ENCODE measurements around the gene DEFB129. TPM values are rescaled to one million over a fixed set of nuclear protein-coding genes. Genes with fewer than 3 reads are reported as not detected.
A peak's percentile ranks its signal among the peaks of the same experiment; 100 is the strongest.

DEFB129 gene
- total and polyA plus RNA-seq, 2 experiments from 2014 or later, result not detected

DNA sequence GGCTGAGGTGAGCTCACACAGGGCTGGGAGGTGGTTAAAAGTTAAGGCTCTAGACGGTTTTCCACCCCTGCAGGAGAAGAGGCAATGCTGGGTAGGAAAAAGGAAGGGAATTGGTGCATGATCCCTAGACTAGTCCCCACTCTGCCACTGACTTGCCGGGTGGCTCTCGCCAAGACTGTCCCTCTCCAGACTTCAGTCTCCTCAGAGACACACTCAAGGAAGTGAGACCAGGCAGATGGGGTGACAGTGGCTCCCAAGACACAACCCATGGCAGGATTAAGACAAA lies 50.4 kb downstream of the DEFB129 start:
- TF ChIP-seq EZH2phosphoT487 (IDR thresholded peaks at IDR 0.05; ENCODE audit: unreplicated experiment) (no peak), EZH2 (IDR thresholded peaks at IDR 0.05; ENCODE audit: low read depth, unreplicated experiment) (no peak), STAT1 (IDR thresholded peaks at IDR 0.05; ENCODE audit: unreplicated experiment) (no peak), NANOG (IDR thresholded peaks at IDR 0.05; ENCODE audit: borderline replicate concordance) (no peak), ZNF114 (CRISPR knock-in tag; IDR thresholded peaks at IDR 0.05) (no peak), ZNF331 (CRISPR knock-in tag; IDR thresholded peaks at IDR 0.05; ENCODE audit: low read depth) (no peak), JUNB (IDR thresholded peaks at IDR 0.05; ENCODE audit: unreplicated experiment) (no peak), CREB1 (CRISPR knock-in tag; IDR thresholded peaks at IDR 0.05; ENCODE audit: low read depth) (no peak), POLR2AphosphoS5 (IDR thresholded peaks at IDR 0.05; ENCODE audit: low read depth) (no peak)
- TF ChIP-seq, protein P1, sequence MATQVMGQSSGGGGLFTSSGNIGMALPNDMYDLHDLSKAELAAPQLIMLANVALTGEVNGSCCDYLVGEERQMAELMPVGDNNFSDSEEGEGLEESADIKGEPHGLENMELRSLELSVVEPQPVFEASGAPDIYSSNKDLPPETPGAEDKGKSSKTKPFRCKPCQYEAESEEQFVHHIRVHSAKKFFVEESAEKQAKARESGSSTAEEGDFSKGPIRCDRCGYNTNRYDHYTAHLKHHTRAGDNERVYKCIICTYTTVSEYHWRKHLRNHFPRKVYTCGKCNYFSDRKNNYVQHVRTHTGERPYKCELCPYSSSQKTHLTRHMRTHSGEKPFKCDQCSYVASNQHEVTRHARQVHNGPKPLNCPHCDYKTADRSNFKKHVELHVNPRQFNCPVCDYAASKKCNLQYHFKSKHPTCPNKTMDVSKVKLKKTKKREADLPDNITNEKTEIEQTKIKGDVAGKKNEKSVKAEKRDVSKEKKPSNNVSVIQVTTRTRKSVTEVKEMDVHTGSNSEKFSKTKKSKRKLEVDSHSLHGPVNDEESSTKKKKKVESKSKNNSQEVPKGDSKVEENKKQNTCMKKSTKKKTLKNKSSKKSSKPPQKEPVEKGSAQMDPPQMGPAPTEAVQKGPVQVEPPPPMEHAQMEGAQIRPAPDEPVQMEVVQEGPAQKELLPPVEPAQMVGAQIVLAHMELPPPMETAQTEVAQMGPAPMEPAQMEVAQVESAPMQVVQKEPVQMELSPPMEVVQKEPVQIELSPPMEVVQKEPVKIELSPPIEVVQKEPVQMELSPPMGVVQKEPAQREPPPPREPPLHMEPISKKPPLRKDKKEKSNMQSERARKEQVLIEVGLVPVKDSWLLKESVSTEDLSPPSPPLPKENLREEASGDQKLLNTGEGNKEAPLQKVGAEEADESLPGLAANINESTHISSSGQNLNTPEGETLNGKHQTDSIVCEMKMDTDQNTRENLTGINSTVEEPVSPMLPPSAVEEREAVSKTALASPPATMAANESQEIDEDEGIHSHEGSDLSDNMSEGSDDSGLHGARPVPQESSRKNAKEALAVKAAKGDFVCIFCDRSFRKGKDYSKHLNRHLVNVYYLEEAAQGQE (IDR thresholded peaks at IDR 0.05; ENCODE audit: unreplicated experiment), result no peak
- TF ChIP-seq, protein P2, sequence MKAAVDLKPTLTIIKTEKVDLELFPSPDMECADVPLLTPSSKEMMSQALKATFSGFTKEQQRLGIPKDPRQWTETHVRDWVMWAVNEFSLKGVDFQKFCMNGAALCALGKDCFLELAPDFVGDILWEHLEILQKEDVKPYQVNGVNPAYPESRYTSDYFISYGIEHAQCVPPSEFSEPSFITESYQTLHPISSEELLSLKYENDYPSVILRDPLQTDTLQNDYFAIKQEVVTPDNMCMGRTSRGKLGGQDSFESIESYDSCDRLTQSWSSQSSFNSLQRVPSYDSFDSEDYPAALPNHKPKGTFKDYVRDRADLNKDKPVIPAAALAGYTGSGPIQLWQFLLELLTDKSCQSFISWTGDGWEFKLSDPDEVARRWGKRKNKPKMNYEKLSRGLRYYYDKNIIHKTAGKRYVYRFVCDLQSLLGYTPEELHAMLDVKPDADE (IDR thresholded peaks at IDR 0.05), result no peak
- TF ChIP-seq, protein P3, sequence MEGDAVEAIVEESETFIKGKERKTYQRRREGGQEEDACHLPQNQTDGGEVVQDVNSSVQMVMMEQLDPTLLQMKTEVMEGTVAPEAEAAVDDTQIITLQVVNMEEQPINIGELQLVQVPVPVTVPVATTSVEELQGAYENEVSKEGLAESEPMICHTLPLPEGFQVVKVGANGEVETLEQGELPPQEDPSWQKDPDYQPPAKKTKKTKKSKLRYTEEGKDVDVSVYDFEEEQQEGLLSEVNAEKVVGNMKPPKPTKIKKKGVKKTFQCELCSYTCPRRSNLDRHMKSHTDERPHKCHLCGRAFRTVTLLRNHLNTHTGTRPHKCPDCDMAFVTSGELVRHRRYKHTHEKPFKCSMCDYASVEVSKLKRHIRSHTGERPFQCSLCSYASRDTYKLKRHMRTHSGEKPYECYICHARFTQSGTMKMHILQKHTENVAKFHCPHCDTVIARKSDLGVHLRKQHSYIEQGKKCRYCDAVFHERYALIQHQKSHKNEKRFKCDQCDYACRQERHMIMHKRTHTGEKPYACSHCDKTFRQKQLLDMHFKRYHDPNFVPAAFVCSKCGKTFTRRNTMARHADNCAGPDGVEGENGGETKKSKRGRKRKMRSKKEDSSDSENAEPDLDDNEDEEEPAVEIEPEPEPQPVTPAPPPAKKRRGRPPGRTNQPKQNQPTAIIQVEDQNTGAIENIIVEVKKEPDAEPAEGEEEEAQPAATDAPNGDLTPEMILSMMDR (conservative IDR thresholded peaks at IDR 0.05; ENCODE audit: low read depth in 2 of 2), result no peak
- TF ChIP-seq, protein P4, sequence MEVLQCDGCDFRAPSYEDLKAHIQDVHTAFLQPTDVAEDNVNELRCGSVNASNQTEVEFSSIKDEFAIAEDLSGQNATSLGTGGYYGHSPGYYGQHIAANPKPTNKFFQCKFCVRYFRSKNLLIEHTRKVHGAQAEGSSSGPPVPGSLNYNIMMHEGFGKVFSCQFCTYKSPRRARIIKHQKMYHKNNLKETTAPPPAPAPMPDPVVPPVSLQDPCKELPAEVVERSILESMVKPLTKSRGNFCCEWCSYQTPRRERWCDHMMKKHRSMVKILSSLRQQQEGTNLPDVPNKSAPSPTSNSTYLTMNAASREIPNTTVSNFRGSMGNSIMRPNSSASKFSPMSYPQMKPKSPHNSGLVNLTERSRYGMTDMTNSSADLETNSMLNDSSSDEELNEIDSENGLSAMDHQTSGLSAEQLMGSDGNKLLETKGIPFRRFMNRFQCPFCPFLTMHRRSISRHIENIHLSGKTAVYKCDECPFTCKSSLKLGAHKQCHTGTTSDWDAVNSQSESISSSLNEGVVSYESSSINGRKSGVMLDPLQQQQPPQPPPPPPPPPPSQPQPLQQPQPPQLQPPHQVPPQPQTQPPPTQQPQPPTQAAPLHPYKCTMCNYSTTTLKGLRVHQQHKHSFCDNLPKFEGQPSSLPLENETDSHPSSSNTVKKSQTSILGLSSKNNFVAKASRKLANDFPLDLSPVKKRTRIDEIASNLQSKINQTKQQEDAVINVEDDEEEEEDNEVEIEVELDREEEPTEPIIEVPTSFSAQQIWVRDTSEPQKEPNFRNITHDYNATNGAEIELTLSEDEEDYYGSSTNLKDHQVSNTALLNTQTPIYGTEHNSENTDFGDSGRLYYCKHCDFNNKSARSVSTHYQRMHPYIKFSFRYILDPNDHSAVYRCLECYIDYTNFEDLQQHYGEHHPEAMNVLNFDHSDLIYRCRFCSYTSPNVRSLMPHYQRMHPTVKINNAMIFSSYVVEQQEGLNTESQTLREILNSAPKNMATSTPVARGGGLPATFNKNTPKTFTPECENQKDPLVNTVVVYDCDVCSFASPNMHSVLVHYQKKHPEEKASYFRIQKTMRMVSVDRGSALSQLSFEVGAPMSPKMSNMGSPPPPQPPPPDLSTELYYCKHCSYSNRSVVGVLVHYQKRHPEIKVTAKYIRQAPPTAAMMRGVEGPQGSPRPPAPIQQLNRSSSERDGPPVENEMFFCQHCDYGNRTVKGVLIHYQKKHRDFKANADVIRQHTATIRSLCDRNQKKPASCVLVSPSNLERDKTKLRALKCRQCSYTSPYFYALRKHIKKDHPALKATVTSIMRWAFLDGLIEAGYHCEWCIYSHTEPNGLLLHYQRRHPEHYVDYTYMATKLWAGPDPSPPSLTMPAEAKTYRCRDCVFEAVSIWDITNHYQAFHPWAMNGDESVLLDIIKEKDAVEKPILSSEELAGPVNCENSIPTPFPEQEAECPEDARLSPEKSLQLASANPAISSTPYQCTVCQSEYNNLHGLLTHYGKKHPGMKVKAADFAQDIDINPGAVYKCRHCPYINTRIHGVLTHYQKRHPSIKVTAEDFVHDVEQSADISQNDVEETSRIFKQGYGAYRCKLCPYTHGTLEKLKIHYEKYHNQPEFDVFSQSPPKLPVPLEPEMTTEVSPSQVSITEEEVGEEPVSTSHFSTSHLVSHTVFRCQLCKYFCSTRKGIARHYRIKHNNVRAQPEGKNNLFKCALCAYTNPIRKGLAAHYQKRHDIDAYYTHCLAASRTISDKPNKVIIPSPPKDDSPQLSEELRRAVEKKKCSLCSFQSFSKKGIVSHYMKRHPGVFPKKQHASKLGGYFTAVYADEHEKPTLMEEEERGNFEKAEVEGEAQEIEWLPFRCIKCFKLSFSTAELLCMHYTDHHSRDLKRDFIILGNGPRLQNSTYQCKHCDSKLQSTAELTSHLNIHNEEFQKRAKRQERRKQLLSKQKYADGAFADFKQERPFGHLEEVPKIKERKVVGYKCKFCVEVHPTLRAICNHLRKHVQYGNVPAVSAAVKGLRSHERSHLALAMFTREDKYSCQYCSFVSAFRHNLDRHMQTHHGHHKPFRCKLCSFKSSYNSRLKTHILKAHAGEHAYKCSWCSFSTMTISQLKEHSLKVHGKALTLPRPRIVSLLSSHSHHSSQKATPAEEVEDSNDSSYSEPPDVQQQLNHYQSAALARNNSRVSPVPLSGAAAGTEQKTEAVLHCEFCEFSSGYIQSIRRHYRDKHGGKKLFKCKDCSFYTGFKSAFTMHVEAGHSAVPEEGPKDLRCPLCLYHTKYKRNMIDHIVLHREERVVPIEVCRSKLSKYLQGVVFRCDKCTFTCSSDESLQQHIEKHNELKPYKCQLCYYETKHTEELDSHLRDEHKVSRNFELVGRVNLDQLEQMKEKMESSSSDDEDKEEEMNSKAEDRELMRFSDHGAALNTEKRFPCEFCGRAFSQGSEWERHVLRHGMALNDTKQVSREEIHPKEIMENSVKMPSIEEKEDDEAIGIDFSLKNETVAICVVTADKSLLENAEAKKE (CRISPR knock-in tag; IDR thresholded peaks at IDR 0.05), result no peak
- Histone ChIP-seq H4K20me1 (replicated peaks; ENCODE audit: insufficient read depth) (peaks cover 5% of the 10 kb centered on the region), H2AFZ (no peak overlapping the region), H3K4me1 (ENCODE audit: insufficient read depth) (peaks cover 6% of the 10 kb centered on the region; the same call in 1 of the 2 replicates), H3K79me2 (replicated peaks; ENCODE audit: insufficient read depth) (no peaks in the 10 kb centered on the region), H3K9me2 (ENCODE audit: insufficient read depth) (no peaks in the 10 kb centered on the region), H3K4me3 (no peak overlapping the region), H3K27ac (ENCODE audit: low read depth) (no peak overlapping the region), H3K4me2 (no peak overlapping the region), H3K27me3 (ENCODE audit: insufficient read depth) (no peaks in the 10 kb centered on the region), H3K36me3 (ENCODE audit: insufficient read depth) (0 out of 2 replicates have a peak, but pooled peaks cover 4% of the 10 kb centered on the region), H3F3A (replicated peaks; ENCODE audit: low read depth) (peaks cover 22% of the 10 kb centered on the region)
- Mint-ChIP-seq H3K27ac (no peak overlapping the region), H3K27me3 (ENCODE audit: insufficient read depth, low read depth, poor library complexity) (peaks cover 15% of the 10 kb centered on the region), H3K36me3 (ENCODE audit: low read depth) (peaks cover 59% of the 10 kb centered on the region), H3K4me3 (peak overlapping the region; percentile 38; the same call in 2 of the 3 replicates), H3K4me1 (peaks cover 8% of the 10 kb centered on the region), H3K9me3 (0 out of 3 replicates have a peak, but pooled peaks cover 7% of the 10 kb centered on the region)
- DNase-seq (ENCODE audit: low spot score) (no peak), ATAC-seq (no peak)

All from GM23338 (cell line).